Neutrophil (primary cell): ENCODE measurements around the gene TMEM86B.

Source experiments
- H3K27ac ChIP-seq: fragments of 200-600 bp; sonication (generic); 2 replicates; pipeline ENCODE4 v1.5.1; 2016; ENCODE audit warnings: mild to moderate bottlenecking, moderate library complexity
- H3K27me3 ChIP-seq: fragments of 200-600 bp; sonication (generic); 2 replicates; pipeline ENCODE4 v1.6.0; 2016; ENCODE audit warnings: mild to moderate bottlenecking
- H3K36me3 ChIP-seq: fragments of 200-600 bp; sonication (generic); 2 replicates; pipeline ENCODE4 v1.5.1; 2017
- H3K4me1 ChIP-seq, 2 experiments: fragments of 200-600 bp in 1 of 2; sonication (generic) in 1 of 2; 1 replicate in 1 of 2; 2 replicates in 1 of 2; pipeline versions ENCODE4 v1.5.1 to v1.6.1; 2013 to 2016; ENCODE audit warnings: low read depth in 1 of 2, low read length in 1 of 2, mild to moderate bottlenecking in 1 of 2, moderate library complexity in 1 of 2; ENCODE audit not compliant: control insufficient read depth in 1 of 2, insufficient read depth in 1 of 2
- H3K4me3 ChIP-seq, 2 experiments: fragments of 200-600 bp in 1 of 2; sonication (generic) in 1 of 2; 1 replicate in 1 of 2; 2 replicates in 1 of 2; pipeline ENCODE4 v1.5.1; 2013 to 2016; ENCODE audit warnings: low read depth in 1 of 2, low read length in 1 of 2, mild to moderate bottlenecking in 1 of 2, moderate library complexity in 1 of 2
- H3K9me3 ChIP-seq: fragments of 200-600 bp; sonication (generic); 2 replicates; pipeline ENCODE4 v1.5.1; 2016
- CTCF ChIP-seq: fragments of 200-600 bp; sonication (generic); IDR thresholded peaks from 2 replicates; pipeline ENCODE4 v1.5.1; 2016; ENCODE audit warnings: antibody characterized with exemption

Gene TMEM86B

DNA sequence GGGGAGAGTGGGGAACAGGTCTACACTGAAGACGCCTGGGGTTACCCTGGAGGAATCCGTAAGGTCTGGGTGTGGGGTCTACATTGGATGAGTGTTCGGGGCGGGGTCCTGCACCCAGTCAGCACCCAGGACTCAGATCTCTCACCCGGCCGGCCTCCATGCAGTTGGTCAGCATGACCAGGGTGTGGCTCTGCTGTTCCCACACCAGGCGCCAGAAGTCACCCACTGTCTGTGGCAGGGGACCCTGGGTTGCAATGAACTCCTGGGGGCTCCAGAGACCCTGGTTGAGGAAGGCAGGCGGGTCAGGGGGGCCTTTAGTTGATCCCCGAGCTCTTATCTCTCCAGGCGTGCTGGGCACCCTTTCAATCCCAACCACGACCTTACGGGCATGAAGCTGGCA, 42.5 kb downstream of the TMEM86B start:
- H3K9me3 ChIP-seq: no peaks in the 10 kb centered on the region
- peaks cover 30% of the 10 kb centered on the region for H3K27me3 ChIP-seq
- no peak overlapping the region for H3K27ac ChIP-seq
- no peak for TF ChIP-seq CTCF
- H3K36me3 ChIP-seq: no peaks in the 10 kb centered on the region
- no peak overlapping the region for H3K4me3 ChIP-seq
- H3K4me1 ChIP-seq: no peaks in the 10 kb centered on the region

DNA sequence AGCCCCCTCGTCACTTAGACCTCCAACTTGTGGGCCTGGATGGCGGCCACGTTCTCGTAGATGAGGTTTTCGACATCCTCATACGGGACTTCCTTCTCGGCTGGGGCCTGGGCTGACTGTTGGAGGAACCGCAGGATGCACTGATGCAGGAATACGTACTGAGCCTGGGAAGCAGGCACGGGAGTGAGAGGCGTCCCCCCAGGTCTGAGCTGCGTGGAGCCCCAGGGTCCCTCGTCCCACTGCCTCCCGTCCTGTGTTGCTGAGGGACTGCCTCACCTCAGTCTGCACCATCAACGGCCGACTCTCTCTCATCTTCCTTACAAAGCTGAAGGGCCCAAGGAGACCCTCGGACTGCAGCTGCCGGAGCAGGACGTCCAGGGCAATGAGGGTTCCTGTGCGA, 46.8 kb downstream of the TMEM86B start:
- TF ChIP-seq CTCF: no peak
- Histone ChIP-seq H3K9me3 (no peaks in the 10 kb centered on the region), H3K4me1 (no peaks in the 10 kb centered on the region), H3K27ac (no peak overlapping the region), H3K27me3 (peaks cover 69% of the 10 kb centered on the region), H3K36me3 (no peaks in the 10 kb centered on the region), H3K4me3 (no peak overlapping the region)

GRCh38 chr19:55179606-55180484, 48.7 kb downstream of the TMEM86B start, which contains the start of gene SYT5:
TSS of gene SYT5 (minus strand) at chr19:55180289. CDS start at chr19:55179041, 1,248 bp downstream.
- Histone ChIP-seq H3K36me3 (no peaks in the 10 kb centered on the region), H3K9me3 (no peaks in the 10 kb centered on the region), H3K4me1 (no peaks in the 10 kb centered on the region), H3K27ac (no peak within 1 kb of the TSS), H3K27me3 (peaks cover 88% of the 10 kb centered on the region), H3K4me3 (no peak within 1 kb of the TSS)
- no peak for TF ChIP-seq CTCF

- Histone ChIP-seq H3K4me1 (no peaks in the 10 kb centered on the region), H3K27me3 (peaks cover 97% of the 10 kb centered on the region), H3K9me3 (no peaks in the 10 kb centered on the region), H3K4me3 (no peak overlapping the region), H3K27ac (no peak overlapping the region), H3K36me3 (no peaks in the 10 kb centered on the region)
- no peak for TF ChIP-seq CTCF
These were observed 49.6 kb downstream of the TMEM86B start for GRCh38 chr19:55178781-55179599.
